Measurements from ENCODE around the gene PTPRG. TPM values are rescaled to one million over a fixed set of nuclear protein-coding genes. Genes with fewer than 3 reads are reported as not detected.

The PTPRG gene
- total RNA-seq, 3 donors from 2014 or later (not counting 1 experiment from before 2014, with no cell fraction given) = 1.0 to 2.9 (median 2.5) TPM

GRCh38 chr3:62260655-62261054 is 699.3 kb downstream of the PTPRG start:
- H3K27ac Mint-ChIP-seq = no peak overlapping the region
- no peak for DNase-seq
- intact Hi-C loops (cut with micrococcal nuclease) = no loop called here

GRCh38 chr3:62261121-62261520 is 699.8 kb downstream of the PTPRG start:
- no peak overlapping the region for H3K4me3 Mint-ChIP-seq
- H3K27ac ChIP-seq (ENCODE audit: low read length) = no peak overlapping the region
- no peaks in the 10 kb centered on the region for H3K4me1 Mint-ChIP-seq
- H3K27me3 Mint-ChIP-seq (ENCODE audit: low read depth in 2 of 2) = no peaks in the 10 kb centered on the region
- intact Hi-C loops (cut with micrococcal nuclease) = no loop called here
- no peaks in the 10 kb centered on the region for H3K36me3 ChIP-seq (ENCODE audit: control insufficient read depth, insufficient read depth, low read length)
- DNase-seq (no peak), ATAC-seq (no peak)
- no peak overlapping the region for H3K27ac Mint-ChIP-seq
- TF ChIP-seq CTCF (IDR thresholded peaks at IDR 0.05) = no peak
- no peak overlapping the region for H3K4me3 ChIP-seq (ENCODE audit: low read length)
- H3K9me3 ChIP-seq (ENCODE audit: control insufficient read depth, insufficient read depth, low read length) = no peaks in the 10 kb centered on the region
- H3K9me3 Mint-ChIP-seq = peaks cover 2 to 3% of the 10 kb centered on the region in 2 donors
- WGBS (ENCODE audit: insufficient coverage) = 78% methylated on average over 3 of the region's 3 CpGs
- no peaks in the 10 kb centered on the region for H3K27me3 ChIP-seq (ENCODE audit: control insufficient read depth, insufficient read depth, low read length)
- H3K36me3 Mint-ChIP-seq = no peaks in the 10 kb centered on the region
- no peaks in the 10 kb centered on the region for H3K4me1 ChIP-seq (ENCODE audit: control insufficient read depth, insufficient read depth, low read length)

More at GRCh38 chr3:62260655-62261054, 699.3 kb downstream of the PTPRG start:
- Histone ChIP-seq H3K27ac (ENCODE audit: low read length) (no peak overlapping the region), H3K4me1 (ENCODE audit: control insufficient read depth, insufficient read depth, low read length) (no peaks in the 10 kb centered on the region), H3K4me3 (ENCODE audit: low read length) (no peak overlapping the region), H3K9me3 (ENCODE audit: control insufficient read depth, insufficient read depth, low read length) (no peaks in the 10 kb centered on the region), H3K27me3 (ENCODE audit: control insufficient read depth, insufficient read depth, low read length) (no peaks in the 10 kb centered on the region), H3K36me3 (ENCODE audit: control insufficient read depth, insufficient read depth, low read length) (no peaks in the 10 kb centered on the region)
- peaks cover 2 to 3% of the 10 kb centered on the region in 2 donors for H3K9me3 Mint-ChIP-seq
- ATAC-seq = no peak
- TF ChIP-seq CTCF (IDR thresholded peaks at IDR 0.05) = no peak
- no peaks in the 10 kb centered on the region for H3K4me1 Mint-ChIP-seq
- no peaks in the 10 kb centered on the region for H3K36me3 Mint-ChIP-seq
- WGBS (ENCODE audit: insufficient coverage) = 86% methylated on average over 1 of the region's 1 CpG
- H3K4me3 Mint-ChIP-seq = no peak overlapping the region
- H3K27me3 Mint-ChIP-seq (ENCODE audit: low read depth in 2 of 2) = no peaks in the 10 kb centered on the region

- ATAC-seq (no peak), DNase-seq (no peak)
- H3K36me3 Mint-ChIP-seq = no peaks in the 10 kb centered on the region
- H3K4me1 ChIP-seq (ENCODE audit: control insufficient read depth, insufficient read depth, low read length) = no peaks in the 10 kb centered on the region
- no peaks in the 10 kb centered on the region for H3K9me3 ChIP-seq (ENCODE audit: control insufficient read depth, insufficient read depth, low read length)
- intact Hi-C loops (cut with micrococcal nuclease) = no loop called here
- H3K4me1 Mint-ChIP-seq = no peaks in the 10 kb centered on the region
- H3K36me3 ChIP-seq (ENCODE audit: control insufficient read depth, insufficient read depth, low read length) = no peaks in the 10 kb centered on the region
- 57% methylated on average over 2 of the region's 3 CpGs for WGBS (ENCODE audit: insufficient coverage)
- peaks cover 2 to 3% of the 10 kb centered on the region in 2 donors for H3K9me3 Mint-ChIP-seq
- H3K4me3 ChIP-seq (ENCODE audit: low read length) = no peak overlapping the region
- no peak overlapping the region for H3K4me3 Mint-ChIP-seq
- no peaks in the 10 kb centered on the region for H3K27me3 ChIP-seq (ENCODE audit: control insufficient read depth, insufficient read depth, low read length)
- TF ChIP-seq CTCF (IDR thresholded peaks at IDR 0.05) = no peak
- H3K27ac Mint-ChIP-seq = no peak overlapping the region
- no peak overlapping the region for H3K27ac ChIP-seq (ENCODE audit: low read length)
- no peaks in the 10 kb centered on the region for H3K27me3 Mint-ChIP-seq (ENCODE audit: low read depth in 2 of 2)
Measured at GRCh38 chr3:62261736-62262135, 700.4 kb downstream of the PTPRG start.

- H3K27ac ChIP-seq (ENCODE audit: low read length) = no peak overlapping the region
- H3K27ac Mint-ChIP-seq = no peak overlapping the region
- H3K4me1 Mint-ChIP-seq = no peaks in the 10 kb centered on the region
- H3K36me3 Mint-ChIP-seq = no peaks in the 10 kb centered on the region
- no peaks in the 10 kb centered on the region for H3K36me3 ChIP-seq (ENCODE audit: control insufficient read depth, insufficient read depth, low read length)
- no peak overlapping the region for H3K4me3 ChIP-seq (ENCODE audit: low read length)
- DNase-seq (no peak), ATAC-seq (no peak)
- no peak for TF ChIP-seq CTCF (IDR thresholded peaks at IDR 0.05)
- H3K27me3 ChIP-seq (ENCODE audit: control insufficient read depth, insufficient read depth, low read length) = no peaks in the 10 kb centered on the region
- WGBS (ENCODE audit: insufficient coverage) = 71% methylated on average over 1 of the region's 1 CpG
- no peak overlapping the region for H3K4me3 Mint-ChIP-seq
- no peaks in the 10 kb centered on the region for H3K9me3 ChIP-seq (ENCODE audit: control insufficient read depth, insufficient read depth, low read length)
- no peaks in the 10 kb centered on the region for H3K27me3 Mint-ChIP-seq (ENCODE audit: low read depth in 2 of 2)
- H3K4me1 ChIP-seq (ENCODE audit: control insufficient read depth, insufficient read depth, low read length) = no peaks in the 10 kb centered on the region
- intact Hi-C loops (cut with micrococcal nuclease) = no loop called here
- H3K9me3 Mint-ChIP-seq = peaks cover 2 to 7% of the 10 kb centered on the region in 2 donors
Measured at GRCh38 chr3:62265528-62265927, 704.2 kb downstream of the PTPRG start.

Measured in natural killer cell (primary cell).